ENCODE data around the gene MFSD1. TPM values are rescaled to one million over a fixed set of nuclear protein-coding genes. Genes with fewer than 3 reads are reported as not detected.

Gene MFSD1
- polyA plus RNA-seq, 4 donors, result 18.6 to 54.4 (median 33.1) TPM

GRCh38 chr3:158847452-158847821 is 45.6 kb downstream of the MFSD1 start:
- Histone ChIP-seq H3K27me3 (ENCODE audit: control insufficient read depth in 3 of 3, insufficient read depth in 3 of 3, low read length in 3 of 3) (no peaks in the 10 kb centered on the region), H3K9me3 (ENCODE audit: control insufficient read depth in 2 of 2, insufficient read depth in 1 of 2, low read depth in 1 of 2, low read length in 1 of 2) (no peaks in the 10 kb centered on the region), H3K36me3 (ENCODE audit: control insufficient read depth in 3 of 3, insufficient read depth in 2 of 3, low read depth in 1 of 3, low read length in 3 of 3) (no peaks in the 10 kb centered on the region), H3K4me3 (ENCODE audit: low read depth in 1 of 3, low read length in 3 of 3) (no peak overlapping the region), H3K4me1 (ENCODE audit: control insufficient read depth in 3 of 3, insufficient read depth in 2 of 3, low read depth in 1 of 3, low read length in 2 of 3) (no peaks in the 10 kb centered on the region), H3K27ac (ENCODE audit: low read depth in 1 of 3, low read length in 2 of 3) (no peak overlapping the region)
- FAIRE-seq, result no peak
- WGBS, 3 donors, result 52 to 68% (median 63%) methylated on average over 4 of the region's 4 CpGs
- DNase-seq, result no peak

GRCh38 chr3:158847885-158848284 is 46.0 kb downstream of the MFSD1 start:
- WGBS, 3 donors, result 40 to 52% (median 48%) methylated on average over 3 of the region's 3 CpGs
- H3K4me3 ChIP-seq (ENCODE audit: low read depth in 1 of 3, low read length in 3 of 3), result no peak overlapping the region
- no peaks in the 10 kb centered on the region for H3K9me3 ChIP-seq (ENCODE audit: control insufficient read depth in 2 of 2, insufficient read depth in 1 of 2, low read depth in 1 of 2, low read length in 1 of 2)
- H3K36me3 ChIP-seq (ENCODE audit: control insufficient read depth in 3 of 3, insufficient read depth in 2 of 3, low read depth in 1 of 3, low read length in 3 of 3), result no peaks in the 10 kb centered on the region
- no peaks in the 10 kb centered on the region for H3K4me1 ChIP-seq (ENCODE audit: control insufficient read depth in 3 of 3, insufficient read depth in 2 of 3, low read depth in 1 of 3, low read length in 2 of 3)
- FAIRE-seq (no peak), DNase-seq (no peak)
- no peak overlapping the region for H3K27ac ChIP-seq (ENCODE audit: low read depth in 1 of 3, low read length in 2 of 3)
- H3K27me3 ChIP-seq (ENCODE audit: control insufficient read depth in 3 of 3, insufficient read depth in 3 of 3, low read length in 3 of 3), result no peaks in the 10 kb centered on the region

- Histone ChIP-seq H3K36me3 (ENCODE audit: control insufficient read depth in 3 of 3, insufficient read depth in 2 of 3, low read depth in 1 of 3, low read length in 3 of 3) (no peaks in the 10 kb centered on the region), H3K27me3 (ENCODE audit: control insufficient read depth in 3 of 3, insufficient read depth in 3 of 3, low read length in 3 of 3) (no peaks in the 10 kb centered on the region), H3K27ac (ENCODE audit: low read depth in 1 of 3, low read length in 2 of 3) (no peak overlapping the region), H3K4me3 (ENCODE audit: low read depth in 1 of 3, low read length in 3 of 3) (no peak overlapping the region), H3K4me1 (ENCODE audit: control insufficient read depth in 3 of 3, insufficient read depth in 2 of 3, low read depth in 1 of 3, low read length in 2 of 3) (no peaks in the 10 kb centered on the region), H3K9me3 (ENCODE audit: control insufficient read depth in 2 of 2, insufficient read depth in 1 of 2, low read depth in 1 of 2, low read length in 1 of 2) (no peaks in the 10 kb centered on the region)
- DNase-seq (no peak), FAIRE-seq (no peak)
- WGBS, 3 donors, result 23 to 50% (median 34%) methylated on average over 3 of the region's 3 CpGs
These were observed 47.9 kb downstream of the MFSD1 start for GRCh38 chr3:158849757-158850156.

GRCh38 chr3:158859362-158859761 is 57.5 kb downstream of the MFSD1 start:
- Histone ChIP-seq H3K9me3 (ENCODE audit: control insufficient read depth in 2 of 2, insufficient read depth in 1 of 2, low read depth in 1 of 2, low read length in 1 of 2) (no peaks in the 10 kb centered on the region), H3K4me1 (ENCODE audit: control insufficient read depth in 3 of 3, insufficient read depth in 2 of 3, low read depth in 1 of 3, low read length in 2 of 3) (no peaks in the 10 kb centered on the region), H3K36me3 (ENCODE audit: control insufficient read depth in 3 of 3, insufficient read depth in 2 of 3, low read depth in 1 of 3, low read length in 3 of 3) (no peaks in the 10 kb centered on the region), H3K4me3 (ENCODE audit: low read depth in 1 of 3, low read length in 3 of 3) (no peak overlapping the region), H3K27ac (ENCODE audit: low read depth in 1 of 3, low read length in 2 of 3) (no peak overlapping the region), H3K27me3 (ENCODE audit: control insufficient read depth in 3 of 3, insufficient read depth in 3 of 3, low read length in 3 of 3) (no peaks in the 10 kb centered on the region)
- WGBS, 3 donors, result 73 to 87% (median 87%) methylated on average over 3 of the region's 3 CpGs
- no peak for DNase-seq
- FAIRE-seq, result no peak

GRCh38 chr3:158863247-158863646 is 61.4 kb downstream of the MFSD1 start:
- Histone ChIP-seq H3K27ac (ENCODE audit: low read depth in 1 of 3, low read length in 2 of 3) (no peak overlapping the region), H3K4me3 (ENCODE audit: low read depth in 1 of 3, low read length in 3 of 3) (no peak overlapping the region), H3K36me3 (ENCODE audit: control insufficient read depth in 3 of 3, insufficient read depth in 2 of 3, low read depth in 1 of 3, low read length in 3 of 3) (no peaks in the 10 kb centered on the region), H3K9me3 (ENCODE audit: control insufficient read depth in 2 of 2, insufficient read depth in 1 of 2, low read depth in 1 of 2, low read length in 1 of 2) (no peaks in the 10 kb centered on the region), H3K4me1 (ENCODE audit: control insufficient read depth in 3 of 3, insufficient read depth in 2 of 3, low read depth in 1 of 3, low read length in 2 of 3) (no peaks in the 10 kb centered on the region), H3K27me3 (ENCODE audit: control insufficient read depth in 3 of 3, insufficient read depth in 3 of 3, low read length in 3 of 3) (no peaks in the 10 kb centered on the region)
- 82 to 83% (median 83%) methylated on average over 2 of the region's 2 CpGs for WGBS, 3 donors
- DNase-seq (no peak), FAIRE-seq (no peak)

- H3K36me3 ChIP-seq (ENCODE audit: control insufficient read depth in 3 of 3, insufficient read depth in 2 of 3, low read depth in 1 of 3, low read length in 3 of 3), result no peaks in the 10 kb centered on the region
- no peak overlapping the region for H3K4me3 ChIP-seq (ENCODE audit: low read depth in 1 of 3, low read length in 3 of 3)
- no peaks in the 10 kb centered on the region for H3K4me1 ChIP-seq (ENCODE audit: control insufficient read depth in 3 of 3, insufficient read depth in 2 of 3, low read depth in 1 of 3, low read length in 2 of 3)
- no peaks in the 10 kb centered on the region for H3K27me3 ChIP-seq (ENCODE audit: control insufficient read depth in 3 of 3, insufficient read depth in 3 of 3, low read length in 3 of 3)
- H3K9me3 ChIP-seq (ENCODE audit: control insufficient read depth in 2 of 2, insufficient read depth in 1 of 2, low read depth in 1 of 2, low read length in 1 of 2), result no peaks in the 10 kb centered on the region
- FAIRE-seq, result no peak
- no peak overlapping the region for H3K27ac ChIP-seq (ENCODE audit: low read depth in 1 of 3, low read length in 2 of 3)
- 68 to 82% (median 75%) methylated on average over 6 of the region's 6 CpGs for WGBS, 3 donors
- DNase-seq, result no peak
These were observed 62.6 kb downstream of the MFSD1 start for GRCh38 chr3:158864492-158864891.

GRCh38 chr3:158875700-158876099 is 73.8 kb downstream of the MFSD1 start:
- Histone ChIP-seq H3K27me3 (ENCODE audit: control insufficient read depth in 3 of 3, insufficient read depth in 3 of 3, low read length in 3 of 3) (no peaks in the 10 kb centered on the region), H3K27ac (ENCODE audit: low read depth in 1 of 3, low read length in 2 of 3) (no peak overlapping the region), H3K4me1 (ENCODE audit: control insufficient read depth in 3 of 3, insufficient read depth in 2 of 3, low read depth in 1 of 3, low read length in 2 of 3) (no peaks in the 10 kb centered on the region), H3K36me3 (ENCODE audit: control insufficient read depth in 3 of 3, insufficient read depth in 2 of 3, low read depth in 1 of 3, low read length in 3 of 3) (no peaks in the 10 kb centered on the region), H3K4me3 (ENCODE audit: low read depth in 1 of 3, low read length in 3 of 3) (no peak overlapping the region), H3K9me3 (ENCODE audit: control insufficient read depth in 2 of 2, insufficient read depth in 1 of 2, low read depth in 1 of 2, low read length in 1 of 2) (no peaks in the 10 kb centered on the region)
- FAIRE-seq (no peak), DNase-seq (no peak)

Other genes starting within 250 kb of the MFSD1 start
- gene MLF1, start 230.9 kb upstream of the MFSD1 start, polyA plus RNA-seq, result 1 to 10 TPM in 3 of 4 donors, not detected in 1; 2.2 to 4.1 (median 2.4) TPM
- 10 to 100 TPM in 3 of 4 donors, 1 to 10 TPM in 1; 9.4 to 37.5 (median 22.8) TPM for gene GFM1, start 157.5 kb upstream of the MFSD1 start, polyA plus RNA-seq
- 10 to 100 TPM; 29.2 to 53.8 (median 33.4) TPM for gene LXN, start 129.4 kb upstream of the MFSD1 start, polyA plus RNA-seq
- 100 to 1,000 TPM in 1 of 4 donors, 10 to 100 TPM in 1, 1 to 10 TPM in 1, under 1 TPM in 1; 0.89 to 165 (median 16.9) TPM for gene RARRES1, start 69.6 kb upstream of the MFSD1 start, polyA plus RNA-seq